ENCODE results near the gene ZC3H12A. TPM values are rescaled to one million over a fixed set of nuclear protein-coding genes. Genes with fewer than 3 reads are reported as not detected.

ZC3H12A gene
- total and polyA plus RNA-seq, 11 donors, result 1.8 to 8.5 (median 4.5) TPM

DNA sequence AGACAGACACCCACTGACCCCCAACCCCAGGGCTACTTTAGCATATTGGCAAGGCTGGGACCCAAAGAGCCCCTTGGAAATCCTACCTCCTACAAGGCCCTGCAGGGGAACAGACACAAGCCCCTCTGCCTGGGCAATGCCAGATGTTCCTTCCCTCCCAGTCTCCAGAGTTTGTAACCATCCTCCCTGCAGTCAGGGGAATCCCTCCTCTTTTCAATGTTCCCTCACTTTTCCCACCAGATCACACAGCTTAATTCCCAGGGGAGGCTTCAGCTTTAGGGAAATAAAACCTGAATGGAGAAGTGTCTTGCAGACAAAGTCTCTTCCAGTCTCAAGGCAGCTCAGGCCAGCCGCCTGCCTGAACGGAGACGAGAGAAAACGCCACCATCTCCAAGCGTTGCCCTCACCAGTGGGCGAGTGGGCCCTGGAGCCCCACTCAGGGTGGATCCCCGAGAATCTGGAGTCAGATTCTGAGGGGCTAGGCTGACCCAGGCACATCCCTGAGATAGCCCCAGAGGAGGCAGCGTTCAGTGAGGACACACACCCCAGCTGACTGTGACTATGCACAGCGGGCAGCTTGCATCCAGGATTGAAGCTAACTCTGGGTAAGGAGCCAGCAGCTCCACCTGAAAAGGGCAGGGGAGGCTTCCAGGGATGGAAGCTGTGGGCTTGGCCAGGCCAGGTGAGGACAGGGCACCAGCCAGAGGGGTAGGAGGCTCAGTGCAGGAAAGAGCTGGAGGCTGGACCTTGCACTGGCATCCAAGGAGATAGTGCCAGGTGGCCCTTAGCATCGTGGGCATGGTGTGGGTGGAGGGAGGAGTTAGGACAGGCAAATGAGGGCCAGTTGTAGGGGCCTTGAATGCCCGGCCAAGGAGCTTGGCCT lies 44.0 kb upstream of the ZC3H12A start:
- H3K4me3 ChIP-seq, result no peak overlapping the region
- ATAC-seq (no peak), DNase-seq (no peak)
- no peak overlapping the region for H3K27ac ChIP-seq
- WGBS, 4 donors, result 60 to 73% (median 64%) methylated on average over 10 to 11 of the region's 11 CpGs
- no peaks in the 10 kb centered on the region for H3K36me3 ChIP-seq
- H3K27me3 ChIP-seq, result peaks cover 0 to 47% (median 11%) of the 10 kb centered on the region in 9 donors
- intact Hi-C loops (cut with DNase I), result loop anchor here in 8 of 10 donors (5.0 to 10.0 kb wide), 7 partner anchors 396 to 916 kb away; partner anchors contain the start of gene GRIK3 (in 1 of the 8)
- TF ChIP-seq CTCF (IDR thresholded peaks at IDR 0.05) (no peak), POLR2A (IDR thresholded peaks at IDR 0.05) (no peak)
- no peaks in the 10 kb centered on the region for H3K4me1 ChIP-seq
- no peaks in the 10 kb centered on the region for H3K9me3 ChIP-seq

DNA sequence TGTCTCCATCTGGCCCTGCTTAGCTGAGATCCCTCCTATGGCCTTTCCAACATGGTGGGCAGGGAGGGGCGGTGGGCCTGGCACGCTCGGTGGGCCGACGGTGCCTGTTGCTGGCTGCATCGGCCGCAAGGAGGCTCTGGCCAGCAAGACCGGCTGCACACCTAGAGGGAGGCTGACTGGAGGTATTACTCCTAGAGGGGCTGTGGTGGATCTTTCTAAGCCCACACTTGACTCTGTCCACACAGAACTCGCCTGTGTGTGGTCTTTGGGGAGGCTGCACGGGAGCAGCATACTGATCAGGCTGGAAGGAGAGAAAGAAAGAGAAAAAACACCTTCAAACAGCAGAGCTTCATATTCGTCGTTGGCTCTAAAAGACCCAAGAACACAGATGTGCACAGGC lies 41.7 kb upstream of the ZC3H12A start:
- no peak overlapping the region for H3K4me3 ChIP-seq
- no peak for TF ChIP-seq POLR2A (IDR thresholded peaks at IDR 0.05)
- TF ChIP-seq CTCF (IDR thresholded peaks at IDR 0.05), result no peak
- intact Hi-C loops (cut with DNase I), result loop anchor here in 8 of 10 donors (2.0 to 10.0 kb wide), 8 partner anchors 398 to 918 kb away; partner anchors contain the start of gene GRIK3 (in 1 of the 8)
- H3K36me3 ChIP-seq, result no peaks in the 10 kb centered on the region
- H3K27me3 ChIP-seq, result peaks cover 0 to 60% (median 18%) of the 10 kb centered on the region in 9 donors
- ATAC-seq, result no peak
- no peaks in the 10 kb centered on the region for H3K9me3 ChIP-seq
- DNase-seq, result no peak
- WGBS, 4 donors, result 60 to 70% (median 65%) methylated on average over 5 to 12 of the region's 12 CpGs
- no peak overlapping the region for H3K27ac ChIP-seq
- H3K4me1 ChIP-seq, result no peaks in the 10 kb centered on the region

DNA sequence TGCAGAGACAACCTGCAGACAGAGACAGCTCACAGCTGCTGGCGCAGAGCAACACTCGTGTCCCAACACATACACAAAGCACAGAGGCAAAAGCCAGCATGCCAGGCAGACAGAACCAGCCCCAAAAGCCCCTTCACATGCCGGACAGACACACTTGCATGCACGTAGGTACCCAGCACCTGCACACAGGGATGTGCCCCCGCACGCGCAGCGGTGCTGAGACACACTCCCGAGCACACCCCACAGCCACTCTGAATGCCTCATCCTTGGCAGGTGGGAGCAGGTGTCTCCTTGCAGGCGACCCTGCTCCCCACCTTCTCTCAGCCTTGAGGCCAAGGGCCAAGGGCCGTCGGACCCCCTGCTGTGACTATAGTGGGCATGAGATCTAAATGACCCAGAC lies 41.2 kb upstream of the ZC3H12A start:
- Histone ChIP-seq H3K27me3 (peaks cover 0 to 61% (median 19%) of the 10 kb centered on the region in 9 donors), H3K4me1 (no peaks in the 10 kb centered on the region), H3K27ac (no peak overlapping the region), H3K36me3 (no peaks in the 10 kb centered on the region), H3K9me3 (no peaks in the 10 kb centered on the region), H3K4me3 (no peak overlapping the region)
- intact Hi-C loops (cut with DNase I), result loop anchor here in 8 of 10 donors (2.0 to 10.0 kb wide), 8 partner anchors 398 to 918 kb away; partner anchors contain the start of gene GRIK3 (in 1 of the 8)
- DNase-seq (no peak), ATAC-seq (no peak)
- WGBS, 4 donors, result 75 to 82% (median 77%) methylated on average over 10 to 12 of the region's 12 CpGs
- no peak for TF ChIP-seq CTCF (IDR thresholded peaks at IDR 0.05)
